Astrocyte of the cerebellum (primary cell): ENCODE measurements around the gene ACOT9.
"Not testable (repeated sequence)": the region's sequence is repeated elsewhere in the genome, so short reads cannot be mapped to it uniquely, and the experiment has no call there.

ENCODE experiments used
- DNase-seq: peaks from one replicate; pipeline ENCODE4 v3.0.0-alpha.2; 2011; ENCODE audit warnings: low read depth
- H3K4me3 ChIP-seq: 2 replicates; pipeline ENCODE4 v1.5.1; 2011; ENCODE audit warnings: mild to moderate bottlenecking, low read depth, low read length, moderate library complexity
- CTCF ChIP-seq: IDR thresholded peaks from 2 replicates; pipeline ENCODE4 v1.5.1; 2012; ENCODE audit warnings: low read length, low read depth, moderate library complexity, mild to moderate bottlenecking; ENCODE audit errors: missing control alignments
- in situ Hi-C: cut with HindIII; loops from 2 replicates; pipeline ENCODE4 v1.10.0; 2017; ENCODE audit warnings: low sequenced_read_pairs

ACOT9 gene

GRCh38 chrX:23779025-23779424, 35.9 kb upstream of the ACOT9 start:
- TF ChIP-seq CTCF = no peak
- no peak for DNase-seq
- no peak overlapping the region for H3K4me3 ChIP-seq
- in situ Hi-C loops = no loop called here

- in situ Hi-C loops = no loop called here
- no peak for DNase-seq
- H3K4me3 ChIP-seq = no peak overlapping the region
- TF ChIP-seq CTCF = no peak
These were observed 33.3 kb upstream of the ACOT9 start for GRCh38 chrX:23776363-23776762.

GRCh38 chrX:23773601-23774175, 30.6 kb upstream of the ACOT9 start:
- no peak for TF ChIP-seq CTCF
- H3K4me3 ChIP-seq = no peak overlapping the region
- no peak for DNase-seq
- in situ Hi-C loops = no loop called here

- in situ Hi-C loops, DNase-seq, H3K4me3 ChIP-seq: not testable (repeated sequence)
These were observed 28.0 kb upstream of the ACOT9 start for GRCh38 chrX:23771086-23771485.

- no peak for DNase-seq
- H3K4me3 ChIP-seq = no peak overlapping the region
- no peak for TF ChIP-seq CTCF
- in situ Hi-C loops = no loop called here
These were observed 27.1 kb upstream of the ACOT9 start for GRCh38 chrX:23770142-23770541.

- DNase-seq = no peak
- TF ChIP-seq CTCF = no peak
- no peak overlapping the region for H3K4me3 ChIP-seq
- in situ Hi-C loops = no loop called here
These were observed 23.8 kb upstream of the ACOT9 start for GRCh38 chrX:23766650-23767551.

- no peak overlapping the region for H3K4me3 ChIP-seq
- TF ChIP-seq CTCF = no peak
- in situ Hi-C loops = no loop called here
- no peak for DNase-seq
These were observed 22.8 kb upstream of the ACOT9 start for GRCh38 chrX:23765868-23766267.
